ENCODE measurements around the gene OGFR. TPM values are rescaled to one million over a fixed set of nuclear protein-coding genes. Genes with fewer than 3 reads are reported as not detected.

Gene OGFR
- polyA plus RNA-seq, 1 donor (not counting 4 experiments of a cell fraction or from before 2014, with no cell fraction given) = 39.8 TPM

DNA sequence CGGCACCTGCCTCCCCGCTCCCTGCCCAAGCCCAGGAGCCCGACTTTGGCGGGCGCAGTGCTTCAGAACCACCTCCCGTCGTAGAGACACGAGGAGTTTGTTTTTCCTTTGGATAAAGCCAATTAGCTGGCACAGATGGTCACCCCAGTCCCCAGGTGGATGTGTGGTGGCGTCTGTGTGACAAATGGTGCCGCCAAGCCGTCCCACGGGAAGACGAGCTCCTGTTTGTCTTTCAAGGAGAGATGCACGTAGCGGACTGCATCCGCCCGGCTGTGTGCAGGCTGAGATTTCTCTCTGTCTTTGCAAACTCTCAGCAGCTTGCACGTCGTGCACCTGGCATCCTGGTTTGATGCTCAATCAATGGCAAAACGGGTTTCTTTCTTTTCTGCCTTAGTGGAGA, 24.4 kb upstream of the OGFR start:
- H2AFZ ChIP-seq (ENCODE audit: control insufficient read depth, low read length) = no peak overlapping the region
- H3K4me1 ChIP-seq (ENCODE audit: control insufficient read depth, extremely low read depth, insufficient read depth, low read length) = peaks cover 4% of the 10 kb centered on the region
- DNase-seq (ENCODE audit: low read depth, low spot score) = no peak
- H3K36me3 ChIP-seq (ENCODE audit: control insufficient read depth in 2 of 2, extremely low read depth in 1 of 2, insufficient read depth in 2 of 2, low read length in 2 of 2) = no peaks in the 10 kb centered on the region
- no peak overlapping the region for H3K9ac ChIP-seq (ENCODE audit: control insufficient read depth, extremely low read depth, insufficient read depth, low read length)
- no peak overlapping the region for H3K4me2 ChIP-seq (ENCODE audit: control insufficient read depth, extremely low read depth, insufficient read depth, low read depth, low read length)
- no peaks in the 10 kb centered on the region for H4K20me1 ChIP-seq (ENCODE audit: control insufficient read depth, extremely low read depth, insufficient read depth, low read length)
- no peaks in the 10 kb centered on the region for H3K9me3 ChIP-seq (ENCODE audit: control insufficient read depth, low read depth, low read length)
- H3K27me3 ChIP-seq (ENCODE audit: control insufficient read depth, extremely low read depth, insufficient read depth, low read length) = peaks cover 3% of the 10 kb centered on the region
- no peaks in the 10 kb centered on the region for H3K79me2 ChIP-seq (ENCODE audit: control insufficient read depth, insufficient read depth, low read length)
- dilution Hi-C loops (cut with MboI; ENCODE audit: extremely low pct_ligation_motif_present, low sequenced_read_pairs) = no loop called here
- FAIRE-seq = no peak
- no peak overlapping the region for H3K27ac ChIP-seq (ENCODE audit: control insufficient read depth, insufficient read depth, low read length)
- H3K4me3 ChIP-seq (ENCODE audit: control insufficient read depth in 2 of 3, extremely low read depth in 1 of 3, insufficient read depth in 2 of 3, low read depth in 1 of 3, low read length in 3 of 3) = no peak overlapping the region
- no peaks in the 10 kb centered on the region for H3K9me1 ChIP-seq (ENCODE audit: control insufficient read depth, extremely low read depth, insufficient read depth, low read length)
- TF ChIP-seq, protein P1, sequence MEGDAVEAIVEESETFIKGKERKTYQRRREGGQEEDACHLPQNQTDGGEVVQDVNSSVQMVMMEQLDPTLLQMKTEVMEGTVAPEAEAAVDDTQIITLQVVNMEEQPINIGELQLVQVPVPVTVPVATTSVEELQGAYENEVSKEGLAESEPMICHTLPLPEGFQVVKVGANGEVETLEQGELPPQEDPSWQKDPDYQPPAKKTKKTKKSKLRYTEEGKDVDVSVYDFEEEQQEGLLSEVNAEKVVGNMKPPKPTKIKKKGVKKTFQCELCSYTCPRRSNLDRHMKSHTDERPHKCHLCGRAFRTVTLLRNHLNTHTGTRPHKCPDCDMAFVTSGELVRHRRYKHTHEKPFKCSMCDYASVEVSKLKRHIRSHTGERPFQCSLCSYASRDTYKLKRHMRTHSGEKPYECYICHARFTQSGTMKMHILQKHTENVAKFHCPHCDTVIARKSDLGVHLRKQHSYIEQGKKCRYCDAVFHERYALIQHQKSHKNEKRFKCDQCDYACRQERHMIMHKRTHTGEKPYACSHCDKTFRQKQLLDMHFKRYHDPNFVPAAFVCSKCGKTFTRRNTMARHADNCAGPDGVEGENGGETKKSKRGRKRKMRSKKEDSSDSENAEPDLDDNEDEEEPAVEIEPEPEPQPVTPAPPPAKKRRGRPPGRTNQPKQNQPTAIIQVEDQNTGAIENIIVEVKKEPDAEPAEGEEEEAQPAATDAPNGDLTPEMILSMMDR (optimal IDR thresholded peaks at IDR 0.05 in 1 of 3, IDR thresholded peaks at IDR 0.05 in 1 of 3, conservative IDR thresholded peaks at IDR 0.05 in 1 of 3; ENCODE audit: extremely low read depth in 1 of 3, insufficient read depth in 2 of 3, low read length in 3 of 3) = no peak
- no peak for TF ChIP-seq EZH2 (IDR thresholded peaks at IDR 0.05; ENCODE audit: low read length)

- dilution Hi-C loops (cut with MboI; ENCODE audit: extremely low pct_ligation_motif_present, low sequenced_read_pairs) = no loop called here
Observed at GRCh38 chr20:62780696-62781095, 23.9 kb upstream of the OGFR start.

More at GRCh38 chr20:62780696-62781095, 23.9 kb upstream of the OGFR start:
- no peak overlapping the region for H2AFZ ChIP-seq (ENCODE audit: control insufficient read depth, low read length)
- no peak overlapping the region for H3K27ac ChIP-seq (ENCODE audit: control insufficient read depth, insufficient read depth, low read length)
- H3K79me2 ChIP-seq (ENCODE audit: control insufficient read depth, insufficient read depth, low read length) = no peaks in the 10 kb centered on the region
- DNase-seq (ENCODE audit: low read depth, low spot score) (no peak), FAIRE-seq (no peak)
- H3K9ac ChIP-seq (ENCODE audit: control insufficient read depth, extremely low read depth, insufficient read depth, low read length) = no peak overlapping the region
- TF ChIP-seq, protein P1 (optimal IDR thresholded peaks at IDR 0.05 in 1 of 3, IDR thresholded peaks at IDR 0.05 in 1 of 3, conservative IDR thresholded peaks at IDR 0.05 in 1 of 3; ENCODE audit: extremely low read depth in 1 of 3, insufficient read depth in 2 of 3, low read length in 3 of 3) = no peak
- no peak for TF ChIP-seq EZH2 (IDR thresholded peaks at IDR 0.05; ENCODE audit: low read length)
- no peaks in the 10 kb centered on the region for H3K9me3 ChIP-seq (ENCODE audit: control insufficient read depth, low read depth, low read length)
- no peak overlapping the region for H3K4me2 ChIP-seq (ENCODE audit: control insufficient read depth, extremely low read depth, insufficient read depth, low read depth, low read length)
- peaks cover 3% of the 10 kb centered on the region for H3K27me3 ChIP-seq (ENCODE audit: control insufficient read depth, extremely low read depth, insufficient read depth, low read length)
- peaks cover 4% of the 10 kb centered on the region for H3K4me1 ChIP-seq (ENCODE audit: control insufficient read depth, extremely low read depth, insufficient read depth, low read length)
- H3K36me3 ChIP-seq (ENCODE audit: control insufficient read depth in 2 of 2, extremely low read depth in 1 of 2, insufficient read depth in 2 of 2, low read length in 2 of 2) = no peaks in the 10 kb centered on the region
- H3K9me1 ChIP-seq (ENCODE audit: control insufficient read depth, extremely low read depth, insufficient read depth, low read length) = no peaks in the 10 kb centered on the region
- no peak overlapping the region for H3K4me3 ChIP-seq (ENCODE audit: control insufficient read depth in 2 of 3, extremely low read depth in 1 of 3, insufficient read depth in 2 of 3, low read depth in 1 of 3, low read length in 3 of 3)
- no peaks in the 10 kb centered on the region for H4K20me1 ChIP-seq (ENCODE audit: control insufficient read depth, extremely low read depth, insufficient read depth, low read length)

Measured in keratinocyte (primary cell).